GM23338 (cell line): ENCODE data around the gene SPINK7. TPM values are rescaled to one million over a fixed set of nuclear protein-coding genes. Genes with fewer than 3 reads are reported as not detected.

Experiments
- ATAC-seq: fragments of 200-7000 bp; cut with Tn5 transposase; 3 replicates; pipeline ENCODE4 v1.9.1; 2020
- DNase-seq: peaks from one replicate; pipeline ENCODE4 v3.0.0-alpha.2; 2015; ENCODE audit warnings: low spot score
- H2AFZ ChIP-seq: fragments of 200-600 bp; sonication (generic); 2 replicates; pipeline ENCODE4 v1.8.0; 2016; ENCODE audit warnings: antibody characterized with exemption, mild to moderate bottlenecking, moderate library complexity
- H3F3A ChIP-seq: fragments of 200-600 bp; sonication (generic); replicated peaks from 2 replicates; pipeline ENCODE4 v1.8.0; 2017; ENCODE audit warnings: antibody characterized with exemption, mixed run types, low read depth
- H3K27ac ChIP-seq: fragments of 200-600 bp; sonication (generic); 2 replicates; pipeline ENCODE4 v1.6.1; 2016; ENCODE audit warnings: low read depth
- H3K27me3 ChIP-seq: fragments of 200-600 bp; sonication (generic); 2 replicates; pipeline ENCODE4 v1.8.0; 2016; ENCODE audit warnings: mild to moderate bottlenecking, mixed run types, moderate library complexity; ENCODE audit not compliant: insufficient read depth
- H3K36me3 ChIP-seq: fragments of 200-600 bp; sonication (generic); 2 replicates; pipeline ENCODE4 v1.8.0; 2016; ENCODE audit warnings: mild to moderate bottlenecking; ENCODE audit not compliant: insufficient read depth
- H3K4me1 ChIP-seq: fragments of 200-600 bp; sonication (generic); 2 replicates; pipeline ENCODE4 v1.8.0; 2016; ENCODE audit warnings: mild to moderate bottlenecking, moderate library complexity; ENCODE audit not compliant: insufficient read depth
- H3K4me2 ChIP-seq: fragments of 200-600 bp; sonication (generic); 2 replicates; pipeline ENCODE4 v1.7.1; 2017; ENCODE audit warnings: mixed run types
- H3K4me3 ChIP-seq: fragments of 200-600 bp; sonication (generic); 2 replicates; pipeline ENCODE4 v1.6.1; 2016; ENCODE audit warnings: mixed run types
- H3K79me2 ChIP-seq: fragments of 200-600 bp; sonication (generic); replicated peaks from 2 replicates; pipeline ENCODE4 v1.8.0; 2017; ENCODE audit warnings: mild to moderate bottlenecking; ENCODE audit not compliant: insufficient read depth
- H3K9me2 ChIP-seq: fragments of 200-600 bp; sonication (generic); 2 replicates; pipeline ENCODE4 v1.8.0; 2017; ENCODE audit not compliant: insufficient read depth
- H4K20me1 ChIP-seq: fragments of 200-600 bp; sonication (generic); replicated peaks from 2 replicates; pipeline ENCODE4 v1.8.0; 2017; ENCODE audit warnings: mild to moderate bottlenecking; ENCODE audit not compliant: insufficient read depth
- H3K27ac Mint-ChIP-seq: 2 replicates; pipeline ENCODE4 v1.8.0; 2020; ENCODE audit warnings: inconsistent platforms, mild to moderate bottlenecking, moderate library complexity, mixed read lengths
- H3K27me3 Mint-ChIP-seq: 3 replicates; pipeline ENCODE4 v1.8.0; 2022; ENCODE audit warnings: low read depth, mild to moderate bottlenecking, moderate library complexity, mixed read lengths, inconsistent platforms; ENCODE audit not compliant: insufficient read depth, poor library complexity
- H3K36me3 Mint-ChIP-seq: 3 replicates; pipeline ENCODE4 v1.8.0; 2021; ENCODE audit warnings: low read depth, mild to moderate bottlenecking, inconsistent platforms, moderate library complexity, mixed read lengths
- H3K4me1 Mint-ChIP-seq: 3 replicates; pipeline ENCODE4 v1.8.0; 2020; ENCODE audit warnings: mild to moderate bottlenecking, inconsistent platforms, mixed read lengths
- H3K4me3 Mint-ChIP-seq: 3 replicates; pipeline ENCODE4 v1.8.0; 2021; ENCODE audit warnings: moderate library complexity, mild to moderate bottlenecking, inconsistent platforms, mixed read lengths
- H3K9me3 Mint-ChIP-seq: 3 replicates; pipeline ENCODE4 v1.8.0; 2020; ENCODE audit warnings: moderate library complexity, mild to moderate bottlenecking, inconsistent platforms, mixed read lengths
- CREB1 ChIP-seq: fragments of 250-450 bp; sonication (Bioruptor Pico); IDR thresholded peaks from 2 replicates; pipeline ENCODE4 v1.5.0; 2020; ENCODE audit warnings: low read depth, mild to moderate bottlenecking, moderate library complexity
- CTCF ChIP-seq, 2 experiments: fragments of 200-600 bp in 1 of 2; sonication (generic) in 1 of 2; conservative IDR thresholded peaks; 2 replicates each; pipeline versions ENCODE4 v1.5.1 to v1.6.1; 2016 to 2017; ENCODE audit warnings: antibody characterized with exemption in 2 of 2, low read depth in 2 of 2, mild to moderate bottlenecking in 2 of 2, moderate library complexity in 1 of 2
- ETS1 ChIP-seq: IDR thresholded peaks from 2 replicates; pipeline ENCODE4 v1.6.1; 2016; ENCODE audit warnings: antibody characterized with exemption
- EZH2 ChIP-seq: fragments of 200-600 bp; sonication (generic); IDR thresholded peaks from one replicate; pipeline ENCODE4 v1.8.0; 2017; ENCODE audit warnings: antibody characterized with exemption, mild to moderate bottlenecking, low read depth; ENCODE audit not compliant: unreplicated experiment
- EZH2phosphoT487 ChIP-seq: fragments of 200-600 bp; sonication (generic); IDR thresholded peaks from one replicate; pipeline ENCODE4 v1.8.1; 2018; ENCODE audit warnings: antibody characterized with exemption; ENCODE audit not compliant: unreplicated experiment
- JUNB ChIP-seq: IDR thresholded peaks from one replicate; pipeline ENCODE4 v1.6.1; 2016; ENCODE audit warnings: antibody characterized with exemption; ENCODE audit not compliant: unreplicated experiment
- NANOG ChIP-seq: IDR thresholded peaks from 2 replicates; pipeline ENCODE4 v1.6.1; 2016; ENCODE audit warnings: antibody characterized with exemption, borderline replicate concordance
- POLR2AphosphoS5 ChIP-seq: IDR thresholded peaks from 2 replicates; pipeline ENCODE4 v1.6.1; 2016; ENCODE audit warnings: antibody characterized with exemption, low read depth
- REST ChIP-seq: IDR thresholded peaks from one replicate; pipeline ENCODE4 v1.6.1; 2018; ENCODE audit warnings: antibody characterized with exemption; ENCODE audit not compliant: unreplicated experiment
- STAT1 ChIP-seq: IDR thresholded peaks from one replicate; pipeline ENCODE4 v1.6.1; 2016; ENCODE audit warnings: antibody characterized with exemption; ENCODE audit not compliant: unreplicated experiment
- ZNF114 ChIP-seq: fragments of 250-450 bp; sonication (Bioruptor Pico); IDR thresholded peaks from 2 replicates; pipeline ENCODE4 v1.5.0; 2020; ENCODE audit warnings: mild to moderate bottlenecking, moderate library complexity
- ZNF331 ChIP-seq: fragments of 250-450 bp; sonication (Bioruptor Pico); IDR thresholded peaks from 2 replicates; pipeline ENCODE4 v1.5.0; 2020; ENCODE audit warnings: low read depth, mild to moderate bottlenecking, moderate library complexity
- ZNF462 ChIP-seq: fragments of 250-450 bp; sonication (Bioruptor Pico); IDR thresholded peaks from 2 replicates; pipeline ENCODE4 v1.5.0; 2020; ENCODE audit warnings: mild to moderate bottlenecking, moderate library complexity
- polyA plus RNA-seq: library from polyadenylated mRNA; unstranded; fragments of >200 nt; fragmentation: Nextera tagmentation; extraction: Ambion mirVana; gene quantifications from 2 replicates; pipeline ENCODE4 v1.2.1, GENCODE V29; 2016
- total RNA-seq: library from RNA; depleted of rRNA; stranded (reverse); fragments of >200 nt; shearing (Covaris generic); gene quantifications from 2 replicates; pipeline ENCODE4 v1.2.3, GENCODE V29; 2014

SPINK7 gene
- total and polyA plus RNA-seq, 2 experiments from 2014 or later: not detected

GRCh38 chr5:148333262-148333849 lies 21.1 kb downstream of the SPINK7 start:
- no peaks in the 10 kb centered on the region for H3K79me2 ChIP-seq
- H4K20me1 ChIP-seq: no peaks in the 10 kb centered on the region
- no peak overlapping the region for H3K4me3 ChIP-seq
- DNase-seq (no peak), ATAC-seq (no peak)
- H3K27me3 Mint-ChIP-seq: peaks cover 4% of the 10 kb centered on the region
- H3K4me1 ChIP-seq: no peaks in the 10 kb centered on the region
- H3K4me1 Mint-ChIP-seq: no peaks in the 10 kb centered on the region
- no peak overlapping the region for H3K27ac ChIP-seq
- no peak overlapping the region for H3K4me2 ChIP-seq
- H3F3A ChIP-seq: no peaks in the 10 kb centered on the region
- no peaks in the 10 kb centered on the region for H3K9me2 ChIP-seq
- no peak overlapping the region for H3K27ac Mint-ChIP-seq
- H3K27me3 ChIP-seq: no peaks in the 10 kb centered on the region
- no peak for TF ChIP-seq STAT1
- TF ChIP-seq ZNF114 (CRISPR knock-in tag): no peak
- TF ChIP-seq EZH2phosphoT487: no peak
- no peak for TF ChIP-seq ZNF462 (CRISPR knock-in tag)
- no peak for TF ChIP-seq JUNB
- TF ChIP-seq ZNF331 (CRISPR knock-in tag): no peak
- no peak for TF ChIP-seq REST
- no peak for TF ChIP-seq CREB1 (CRISPR knock-in tag)
- no peak for TF ChIP-seq NANOG
- TF ChIP-seq CTCF (conservative IDR thresholded peaks at IDR 0.05; ENCODE audit: low read depth in 2 of 2): no peak
- no peak for TF ChIP-seq POLR2AphosphoS5
- TF ChIP-seq ETS1: no peak
- no peak for TF ChIP-seq EZH2
- peaks cover 11% of the 10 kb centered on the region; the same call in 2 of the 3 replicates for H3K36me3 Mint-ChIP-seq
- H3K4me3 Mint-ChIP-seq: no peak overlapping the region
- H3K36me3 ChIP-seq: no peaks in the 10 kb centered on the region
- H3K9me3 Mint-ChIP-seq: peaks cover 19% of the 10 kb centered on the region; the same call in 2 of the 3 replicates
- no peak overlapping the region for H2AFZ ChIP-seq
